Neural progenitor cell (in vitro differentiated cells): ENCODE data around the gene MAPK13. TPM values are rescaled to one million over a fixed set of nuclear protein-coding genes. Genes with fewer than 3 reads are reported as not detected.

Source experiments
- DNase-seq: peaks from one replicate; pipeline ENCODE4 v3.0.0-alpha.2; 2016; ENCODE audit warnings: low spot score
- H2AFZ ChIP-seq: fragments of 200-600 bp; sonication (generic); replicated peaks from 2 replicates; pipeline ENCODE4 v1.6.1; 2016; ENCODE audit warnings: antibody characterized with exemption
- H3F3A ChIP-seq: fragments of 200-600 bp; sonication (generic); 2 replicates; pipeline ENCODE4 v1.6.1; 2016; ENCODE audit warnings: antibody characterized with exemption, low read depth
- H3K27ac ChIP-seq: fragments of 200-600 bp; sonication (generic); 2 replicates; pipeline ENCODE4 v1.5.1; 2016; ENCODE audit warnings: mild to moderate bottlenecking
- H3K27me3 ChIP-seq: fragments of 200-600 bp; sonication (generic); 2 replicates; pipeline ENCODE4 v1.6.1; 2016; ENCODE audit warnings: mild to moderate bottlenecking, moderate library complexity
- H3K36me3 ChIP-seq: fragments of 200-600 bp; sonication (generic); 2 replicates; pipeline ENCODE4 v1.5.1; 2016
- H3K4me1 ChIP-seq: fragments of 200-600 bp; sonication (generic); 2 replicates; pipeline ENCODE4 v1.6.1; 2016; ENCODE audit warnings: mixed run types
- H3K4me2 ChIP-seq: fragments of 200-600 bp; sonication (generic); 2 replicates; pipeline ENCODE4 v1.6.1; 2016
- H3K4me3 ChIP-seq: fragments of 200-600 bp; sonication (generic); 2 replicates; pipeline ENCODE4 v1.5.1; 2016
- H3K79me2 ChIP-seq: fragments of 200-600 bp; sonication (generic); 2 replicates; pipeline ENCODE4 v1.6.1; 2016; ENCODE audit warnings: low read depth
- H3K9ac ChIP-seq: fragments of 200-600 bp; sonication (generic); 2 replicates; pipeline ENCODE4 v1.6.1; 2016
- H3K9me3 ChIP-seq: fragments of 200-600 bp; sonication (generic); 2 replicates; pipeline ENCODE4 v1.5.1; 2016; ENCODE audit warnings: low read depth
- H4K20me1 ChIP-seq: fragments of 200-600 bp; sonication (generic); 2 replicates; pipeline ENCODE4 v1.6.1; 2016; ENCODE audit warnings: low read depth
- H3K27ac Mint-ChIP-seq: 3 replicates; pipeline ENCODE4 v1.8.0; 2021; ENCODE audit warnings: mixed read lengths
- H3K27me3 Mint-ChIP-seq: 2 replicates; pipeline ENCODE4 v1.8.0; 2022; ENCODE audit warnings: low read depth, mild to moderate bottlenecking, inconsistent platforms, moderate library complexity, mixed read lengths; ENCODE audit not compliant: insufficient read depth
- H3K36me3 Mint-ChIP-seq: 3 replicates; pipeline ENCODE4 v1.8.0; 2021; ENCODE audit warnings: mixed read lengths
- H3K4me1 Mint-ChIP-seq: 3 replicates; pipeline ENCODE4 v1.8.0; 2021; ENCODE audit warnings: mixed read lengths
- H3K4me3 Mint-ChIP-seq: 3 replicates; pipeline ENCODE4 v1.8.0; 2021; ENCODE audit warnings: mild to moderate bottlenecking, moderate library complexity, mixed read lengths
- H3K9me3 Mint-ChIP-seq: 3 replicates; pipeline ENCODE4 v1.8.0; 2020; ENCODE audit warnings: mixed read lengths
- CTCF ChIP-seq: fragments of 200-600 bp; sonication (generic); IDR thresholded peaks from 2 replicates; pipeline ENCODE4 v1.5.1; 2017; ENCODE audit warnings: antibody characterized with exemption, mild to moderate bottlenecking
- EZH2 ChIP-seq: fragments of 200-600 bp; sonication (generic); IDR thresholded peaks from 2 replicates; pipeline ENCODE4 v1.6.1; 2017; ENCODE audit warnings: antibody characterized with exemption, mild to moderate bottlenecking, moderate library complexity
- EZH2phosphoT487 ChIP-seq: fragments of 200-600 bp; sonication (generic); IDR thresholded peaks from 2 replicates; pipeline ENCODE4 v1.6.1; 2017; ENCODE audit warnings: antibody characterized with exemption
- total RNA-seq: library from RNA; depleted of rRNA; stranded (reverse); fragments of >200 nt; gene quantifications from 2 replicates; pipeline ENCODE4 v1.2.3, GENCODE V29; 2015; ENCODE audit warnings: low replicate concordance

The MAPK13 gene
- total RNA-seq, 1 donor from 2014 or later, result 0.13 TPM

GRCh38 chr6:36119209-36119608 lies 11.1 kb upstream of the MAPK13 start:
- Mint-ChIP-seq H3K36me3 (no peaks in the 10 kb centered on the region), H3K4me3 (no peak overlapping the region), H3K4me1 (peaks cover 5% of the 10 kb centered on the region), H3K27me3 (peaks cover 4% of the 10 kb centered on the region), H3K27ac (no peak overlapping the region), H3K9me3 (no peaks in the 10 kb centered on the region)
- Histone ChIP-seq H3K27me3 (no peaks in the 10 kb centered on the region), H3K4me1 (peaks cover 9% of the 10 kb centered on the region), H3K9ac (no peak overlapping the region), H4K20me1 (no peaks in the 10 kb centered on the region), H3K79me2 (no peaks in the 10 kb centered on the region), H3F3A (no peaks in the 10 kb centered on the region), H3K4me2 (no peak overlapping the region), H3K36me3 (no peaks in the 10 kb centered on the region), H2AFZ (no peak overlapping the region), H3K9me3 (no peaks in the 10 kb centered on the region), H3K4me3 (no peak overlapping the region), H3K27ac (no peak overlapping the region)
- TF ChIP-seq EZH2phosphoT487, result no peak
- TF ChIP-seq CTCF, result no peak
- no peak for TF ChIP-seq EZH2
- DNase-seq, result no peak

GRCh38 chr6:36120018-36120417 lies 10.3 kb upstream of the MAPK13 start:
- no peaks in the 10 kb centered on the region for H3K36me3 Mint-ChIP-seq
- peaks cover 9% of the 10 kb centered on the region for H3K4me1 ChIP-seq
- H3K9ac ChIP-seq, result no peak overlapping the region
- H3K4me1 Mint-ChIP-seq, result peaks cover 5% of the 10 kb centered on the region
- DNase-seq, result no peak
- H3K27me3 Mint-ChIP-seq, result peaks cover 4% of the 10 kb centered on the region
- no peaks in the 10 kb centered on the region for H3K9me3 ChIP-seq
- no peak for TF ChIP-seq EZH2phosphoT487
- no peak for TF ChIP-seq EZH2
- no peak for TF ChIP-seq CTCF
- no peak overlapping the region for H3K27ac Mint-ChIP-seq
- no peak overlapping the region for H3K4me2 ChIP-seq
- no peak overlapping the region for H3K4me3 ChIP-seq
- no peaks in the 10 kb centered on the region for H3K36me3 ChIP-seq
- no peaks in the 10 kb centered on the region for H3K9me3 Mint-ChIP-seq
- H3K27ac ChIP-seq, result no peak overlapping the region
- H3K79me2 ChIP-seq, result no peaks in the 10 kb centered on the region
- no peaks in the 10 kb centered on the region for H3K27me3 ChIP-seq
- H2AFZ ChIP-seq, result no peak overlapping the region
- no peaks in the 10 kb centered on the region for H4K20me1 ChIP-seq
- no peak overlapping the region for H3K4me3 Mint-ChIP-seq
- no peaks in the 10 kb centered on the region for H3F3A ChIP-seq

GRCh38 chr6:36120539-36120938 lies 9.8 kb upstream of the MAPK13 start:
- Histone ChIP-seq H3K36me3 (no peaks in the 10 kb centered on the region), H3K4me3 (no peak overlapping the region), H3K9me3 (no peaks in the 10 kb centered on the region), H3K9ac (no peak overlapping the region), H3K4me2 (no peak overlapping the region), H3K4me1 (peaks cover 9% of the 10 kb centered on the region), H3F3A (no peaks in the 10 kb centered on the region), H3K79me2 (no peaks in the 10 kb centered on the region), H2AFZ (no peak overlapping the region), H4K20me1 (no peaks in the 10 kb centered on the region), H3K27ac (no peak overlapping the region), H3K27me3 (no peaks in the 10 kb centered on the region)
- peaks cover 4% of the 10 kb centered on the region for H3K27me3 Mint-ChIP-seq
- no peak for TF ChIP-seq CTCF
- no peak for TF ChIP-seq EZH2phosphoT487
- peak overlapping the region; percentile 41 for H3K4me3 Mint-ChIP-seq
- H3K27ac Mint-ChIP-seq, result no peak overlapping the region
- H3K9me3 Mint-ChIP-seq, result no peaks in the 10 kb centered on the region
- H3K36me3 Mint-ChIP-seq, result no peaks in the 10 kb centered on the region
- H3K4me1 Mint-ChIP-seq, result peaks cover 5% of the 10 kb centered on the region
- no peak for DNase-seq
